Non-pigmented ciliary epithelial cell (primary cell): ENCODE measurements around the gene TSSC4.

Experiments
- DNase-seq: peaks from one replicate; pipeline ENCODE4 v3.0.0-alpha.2; 2010; ENCODE audit warnings: low read depth

TSSC4 gene

GRCh38 chr11:2418693-2419360, 18.3 kb downstream of the TSSC4 start:
- no peak for DNase-seq

GRCh38 chr11:2419638-2420501, 19.3 kb downstream of the TSSC4 start:
- no peak for DNase-seq

- no peak for DNase-seq
Measured at GRCh38 chr11:2420502-2421225, 20.1 kb downstream of the TSSC4 start.

- DNase-seq: no peak
Measured at GRCh38 chr11:2421226-2421994, 20.9 kb downstream of the TSSC4 start.

- no peak for DNase-seq
Measured at GRCh38 chr11:2421996-2422395, 21.4 kb downstream of the TSSC4 start.

- DNase-seq: no peak
Measured at GRCh38 chr11:2422461-2423156, 22.1 kb downstream of the TSSC4 start.

- DNase-seq: no peak
Measured at GRCh38 chr11:2423157-2424025, 22.8 kb downstream of the TSSC4 start.

- DNase-seq: no peak
Measured at GRCh38 chr11:2424811-2425495, 24.4 kb downstream of the TSSC4 start.

- no peak for DNase-seq
Measured at GRCh38 chr11:2425506-2425905, 25.0 kb downstream of the TSSC4 start.

GRCh38 chr11:2426221-2426620, 25.7 kb downstream of the TSSC4 start:
- no peak for DNase-seq

- DNase-seq: no peak
Measured at GRCh38 chr11:2426826-2427521, 26.4 kb downstream of the TSSC4 start.

GRCh38 chr11:2427721-2428321, 27.3 kb downstream of the TSSC4 start:
- no peak for DNase-seq

- no peak for DNase-seq
Measured at GRCh38 chr11:2428322-2428795, 27.8 kb downstream of the TSSC4 start.

- DNase-seq: no peak
Measured at GRCh38 chr11:2431395-2431794, 30.8 kb downstream of the TSSC4 start.

- DNase-seq: no peak
Measured at GRCh38 chr11:2432171-2432621, 31.6 kb downstream of the TSSC4 start.

- DNase-seq: no peak
Measured at GRCh38 chr11:2432628-2433071, 32.1 kb downstream of the TSSC4 start.

- no peak for DNase-seq
Measured at GRCh38 chr11:2433106-2433925, 32.8 kb downstream of the TSSC4 start.

- no peak for DNase-seq
Measured at GRCh38 chr11:2434008-2434407, 33.5 kb downstream of the TSSC4 start.
